Endothelial cell of umbilical vein (primary cell): ENCODE data around the gene CERKL. TPM values are rescaled to one million over a fixed set of nuclear protein-coding genes. Genes with fewer than 3 reads are reported as not detected.

ENCODE experiments used
- BruUV-seq: library from RNA; stranded (reverse); fragments of 400-500 nt; replicated peaks from 2 replicates; lab custom pipeline; 2021; lab: Mats Ljungman, UMichigan
- CTCF ChIA-PET: fragments of 300-600, 350-600 bp; sonication (Branson Sonifier 250); formaldehyde crosslinking; loops from one replicate; lab custom pipeline; 2021; ENCODE audit warnings: antibody characterized with exemption, inconsistent platforms; lab: Charles Lee
- POLR2A ChIA-PET: fragments of 300-600, 350-600 bp; sonication (Branson Sonifier 250); formaldehyde crosslinking; loops from one replicate; lab custom pipeline; 2021; ENCODE audit warnings: antibody characterized with exemption, inconsistent platforms; lab: Charles Lee
- DNase-seq: peaks from one replicate; pipeline ENCODE4 v3.0.0-alpha.2; 2011; ENCODE audit warnings: low read depth, low spot score
- FAIRE-seq: peaks from 2 replicates; lab custom pipeline; 2011; peaks lifted over from hg19 to GRCh38; lab: Jason Lieb, UNC
- H2AFZ ChIP-seq: 2 replicates; pipeline ENCODE4 v1.6.0; 2012; ENCODE audit warnings: low read depth, low read length, control low read depth, inconsistent platforms
- H3K27ac ChIP-seq: 2 replicates; pipeline ENCODE4 v1.5.1; 2011; ENCODE audit warnings: low read depth, mild to moderate bottlenecking, control low read depth, low read length, moderate library complexity; ENCODE audit not compliant: insufficient read depth
- H3K27me3 ChIP-seq, 2 experiments: 2 replicates each; pipeline versions ENCODE4 v1.6.0 to v1.6.1; 2011; ENCODE audit warnings: low read length in 2 of 2, mixed read lengths in 1 of 2; ENCODE audit not compliant: control insufficient read depth in 2 of 2, insufficient read depth in 2 of 2
- H3K36me3 ChIP-seq, 2 experiments: 2 replicates in 1 of 2; 3 replicates in 1 of 2; pipeline ENCODE4 v1.5.1; 2011; ENCODE audit warnings: low read length in 2 of 2, mild to moderate bottlenecking in 1 of 2, moderate library complexity in 1 of 2; ENCODE audit not compliant: control insufficient read depth in 2 of 2, insufficient read depth in 2 of 2; ENCODE audit errors: extremely low read depth in 1 of 2
- H3K4me1 ChIP-seq: 3 replicates; pipeline ENCODE4 v1.5.1; 2011; ENCODE audit warnings: mild to moderate bottlenecking, low read length; ENCODE audit not compliant: control insufficient read depth, insufficient read depth; ENCODE audit errors: extremely low read depth
- H3K4me2 ChIP-seq: 2 replicates; pipeline ENCODE4 v1.6.1; 2011; ENCODE audit warnings: low read length, control low read depth, mixed read lengths; ENCODE audit not compliant: insufficient read depth
- H3K4me3 ChIP-seq, 3 experiments: fragments of 200-600 bp in 1 of 3; sonication (generic), shearing (Covaris generic) in 1 of 3; replicated peaks in 1 of 3; 2 replicates each; pipeline ENCODE4 v1.5.1; 2011 to 2016; ENCODE audit warnings: control low read depth in 3 of 3, low read length in 3 of 3, mild to moderate bottlenecking in 2 of 3, inconsistent platforms in 1 of 3, low read depth in 1 of 3, moderate library complexity in 1 of 3; ENCODE audit not compliant: insufficient read depth in 1 of 3
- H3K79me2 ChIP-seq: 2 replicates; pipeline ENCODE4 v1.6.0; 2012; ENCODE audit warnings: low read length, inconsistent platforms; ENCODE audit not compliant: control insufficient read depth, insufficient read depth
- H3K9ac ChIP-seq: replicated peaks from 2 replicates; pipeline ENCODE3; 2011; ENCODE audit warnings: low read length, control low read depth; ENCODE audit not compliant: insufficient read depth; ENCODE audit errors: extremely low read depth
- H3K9me1 ChIP-seq: replicated peaks from 3 replicates; pipeline ENCODE4 v1.6.0; 2011; ENCODE audit warnings: mild to moderate bottlenecking, low read length; ENCODE audit not compliant: control insufficient read depth, insufficient read depth; ENCODE audit errors: extremely low read depth
- H3K9me3 ChIP-seq: replicated peaks from 2 replicates; pipeline ENCODE4 v1.5.1; 2012; ENCODE audit warnings: low read length, inconsistent platforms; ENCODE audit not compliant: control insufficient read depth, insufficient read depth
- H4K20me1 ChIP-seq: replicated peaks from 2 replicates; pipeline ENCODE3; 2011; ENCODE audit warnings: mild to moderate bottlenecking, low read length; ENCODE audit not compliant: control insufficient read depth, insufficient read depth; ENCODE audit errors: extremely low read depth
- EZH2 ChIP-seq: IDR thresholded peaks from 2 replicates; pipeline ENCODE4 v1.6.1; 2012; ENCODE audit warnings: borderline replicate concordance, low read depth, mild to moderate bottlenecking, moderate library complexity, low read length, inconsistent platforms; ENCODE audit not compliant: severe bottlenecking
- FOS ChIP-seq: IDR thresholded peaks from 2 replicates; pipeline ENCODE4 v1.6.1; 2011; ENCODE audit warnings: mild to moderate bottlenecking, low read length, moderate library complexity, borderline replicate concordance; ENCODE audit not compliant: insufficient read depth
- GATA2 ChIP-seq: IDR thresholded peaks from 2 replicates; pipeline ENCODE4 v1.7.0; 2011; ENCODE audit warnings: low read depth, mild to moderate bottlenecking, moderate library complexity, mixed read lengths, low read length; ENCODE audit not compliant: insufficient read length, insufficient read depth
- JUN ChIP-seq: IDR thresholded peaks from 2 replicates; pipeline ENCODE4 v1.6.1; 2011; ENCODE audit warnings: borderline replicate concordance, low read depth; ENCODE audit not compliant: insufficient read length, insufficient read depth
- MYC ChIP-seq: IDR thresholded peaks from one replicate; pipeline ENCODE4 v1.6.1; 2011; ENCODE audit warnings: mild to moderate bottlenecking, low read depth, low read length
- POLR2A ChIP-seq: IDR thresholded peaks from 2 replicates; pipeline ENCODE4 v1.6.1; 2012; ENCODE audit warnings: low read depth, mild to moderate bottlenecking, control low read depth, low read length
- POLR2AphosphoS5 ChIP-seq: IDR thresholded peaks from 2 replicates; pipeline ENCODE4 v1.6.1; 2012; ENCODE audit warnings: low read depth, mild to moderate bottlenecking, control low read depth, low read length, moderate library complexity; ENCODE audit not compliant: insufficient read depth
- dilution Hi-C: fragments of 300-500 bp; cut with MboI; formaldehyde crosslinking; loops from one replicate; pipeline ENCODE4 v1.15.0; 2019; ENCODE audit warnings: low sequenced_read_pairs; ENCODE audit not compliant: extremely low pct_ligation_motif_present
- intact Hi-C: fragments of 100-400 bp; cut with micrococcal nuclease; formaldehyde crosslinking; loops from one replicate; pipeline ENCODE4 v1.10.0; 2022
- polyA plus RNA-seq, 4 experiments: library from polyadenylated mRNA; depleted of rRNA in 3 of 4; stranded (reverse) in 3 of 4; unstranded in 1 of 4; fragments of >200 nt; gene quantifications; 2 replicates each; pipeline versions ENCODE4 v1.2.1 to v1.2.3, GENCODE V29; 2011 to 2012; ENCODE audit warnings: missing spikeins in 1 of 4
- total RNA-seq: library from RNA; stranded (reverse); gene quantifications from 2 replicates; pipeline ENCODE4 v1.2.3, GENCODE V29; 2021
- TF ChIP-seq, protein P1 (sequence below): IDR thresholded peaks from 2 replicates; pipeline ENCODE4 v1.6.1; 2011; ENCODE audit not compliant: insufficient read depth, insufficient read length
- TF ChIP-seq, protein P2 (sequence below), 2 donors: IDR thresholded peaks; 1 replicate in 1 of 2; 2 replicates in 1 of 2; pipeline ENCODE4 v1.5.1; 2011; ENCODE audit warnings: low read length in 2 of 2, mild to moderate bottlenecking in 2 of 2, moderate library complexity in 2 of 2, control low read depth in 1 of 2, inconsistent platforms in 1 of 2, low read depth in 1 of 2; ENCODE audit not compliant: insufficient read depth in 1 of 2; ENCODE audit errors: extremely low read depth in 1 of 2

The CERKL gene
- total and polyA plus RNA-seq, 2 donors (not counting 3 experiments of a cell fraction or from before 2014, with no cell fraction given) = not detected

DNA sequence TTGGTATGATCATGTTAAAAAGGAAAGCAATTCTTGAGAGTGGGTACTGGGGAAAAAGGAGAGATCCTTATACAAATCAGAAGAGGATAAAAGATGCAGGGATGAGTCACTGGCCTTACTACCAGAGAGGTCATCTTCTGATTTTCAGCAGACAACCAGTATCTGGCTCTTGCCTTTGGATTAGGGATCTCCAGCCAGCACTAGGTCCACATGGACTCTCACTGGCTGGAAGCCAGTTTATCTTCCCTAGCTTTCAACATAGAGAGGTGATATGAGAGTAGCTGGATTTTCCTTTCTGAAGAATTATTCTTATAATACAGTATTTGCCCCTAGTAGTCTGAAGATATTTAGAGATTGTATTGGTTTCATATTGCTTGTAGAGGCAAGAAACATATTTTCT is 30.2 kb downstream of the CERKL start:
- H3K9me3 ChIP-seq = no peaks in the 10 kb centered on the region
- dilution Hi-C loops (no loop called here), intact Hi-C loops (no loop called here)
- no peaks in the 10 kb centered on the region for H3K36me3 ChIP-seq
- no peaks in the 10 kb centered on the region for H3K9me1 ChIP-seq
- BruUV-seq = no TSS peak
- ChIA-PET CTCF (no interaction called here), POLR2A (no interaction called here)
- no peak overlapping the region for H3K4me2 ChIP-seq
- no peak overlapping the region for H3K27ac ChIP-seq
- no peak overlapping the region for H3K9ac ChIP-seq
- no peaks in the 10 kb centered on the region for H4K20me1 ChIP-seq
- peaks cover 2% of the 10 kb centered on the region in 2 experiments for H3K27me3 ChIP-seq
- no peak for TF ChIP-seq GATA2
- no peak for TF ChIP-seq MYC
- TF ChIP-seq JUN = no peak
- no peak for TF ChIP-seq EZH2
- no peak for TF ChIP-seq POLR2AphosphoS5
- TF ChIP-seq, protein P1, sequence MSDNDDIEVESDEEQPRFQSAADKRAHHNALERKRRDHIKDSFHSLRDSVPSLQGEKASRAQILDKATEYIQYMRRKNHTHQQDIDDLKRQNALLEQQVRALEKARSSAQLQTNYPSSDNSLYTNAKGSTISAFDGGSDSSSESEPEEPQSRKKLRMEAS = no peak
- TF ChIP-seq, protein P2, sequence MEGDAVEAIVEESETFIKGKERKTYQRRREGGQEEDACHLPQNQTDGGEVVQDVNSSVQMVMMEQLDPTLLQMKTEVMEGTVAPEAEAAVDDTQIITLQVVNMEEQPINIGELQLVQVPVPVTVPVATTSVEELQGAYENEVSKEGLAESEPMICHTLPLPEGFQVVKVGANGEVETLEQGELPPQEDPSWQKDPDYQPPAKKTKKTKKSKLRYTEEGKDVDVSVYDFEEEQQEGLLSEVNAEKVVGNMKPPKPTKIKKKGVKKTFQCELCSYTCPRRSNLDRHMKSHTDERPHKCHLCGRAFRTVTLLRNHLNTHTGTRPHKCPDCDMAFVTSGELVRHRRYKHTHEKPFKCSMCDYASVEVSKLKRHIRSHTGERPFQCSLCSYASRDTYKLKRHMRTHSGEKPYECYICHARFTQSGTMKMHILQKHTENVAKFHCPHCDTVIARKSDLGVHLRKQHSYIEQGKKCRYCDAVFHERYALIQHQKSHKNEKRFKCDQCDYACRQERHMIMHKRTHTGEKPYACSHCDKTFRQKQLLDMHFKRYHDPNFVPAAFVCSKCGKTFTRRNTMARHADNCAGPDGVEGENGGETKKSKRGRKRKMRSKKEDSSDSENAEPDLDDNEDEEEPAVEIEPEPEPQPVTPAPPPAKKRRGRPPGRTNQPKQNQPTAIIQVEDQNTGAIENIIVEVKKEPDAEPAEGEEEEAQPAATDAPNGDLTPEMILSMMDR (IDR thresholded peaks at IDR 0.05; ENCODE audit: extremely low read depth in 1 of 2, insufficient read depth in 1 of 2, low read depth in 1 of 2, low read length in 2 of 2) = no peak
- no peak for TF ChIP-seq FOS
- no peak for TF ChIP-seq POLR2A
- no peaks in the 10 kb centered on the region for H3K4me1 ChIP-seq
- DNase-seq (no peak), FAIRE-seq (no peak)
- no peak overlapping the region for H3K4me3 ChIP-seq
- H2AFZ ChIP-seq = no peak overlapping the region
- no peaks in the 10 kb centered on the region for H3K79me2 ChIP-seq
